ENCODE results near the gene GHRH.

GHRH gene

GRCh38 chr20:37204056-37204455, 57.6 kb downstream of the GHRH start:
- DNase-seq (ENCODE audit: low spot score) = no peak

- peak; percentile 41 for DNase-seq (ENCODE audit: low spot score)
Measured at GRCh38 chr20:37202267-37202943, 59.2 kb downstream of the GHRH start.

GRCh38 chr20:37201827-37202162, 59.8 kb downstream of the GHRH start:
- no peak for DNase-seq (ENCODE audit: low spot score)

All from cerebellar cortex (tissue), 1 donor.